Measurements from ENCODE around the gene FOXO1. TPM values are rescaled to one million over a fixed set of nuclear protein-coding genes. Genes with fewer than 3 reads are reported as not detected.

The FOXO1 gene
- total RNA-seq, 3 donors from 2014 or later: 28.7 to 34.1 (median 30.5) TPM

- ATAC-seq: peak; percentile 15
- peaks cover 10% of the 10 kb centered on the region for H3K4me1 ChIP-seq (ENCODE audit: low read depth)
- TF ChIP-seq CTCF (IDR thresholded peaks at IDR 0.05): no peak
Observed at GRCh38 chr13:40562975-40563349, 103.5 kb downstream of the FOXO1 start.

GRCh38 chr13:40559915-40560314 is 106.5 kb downstream of the FOXO1 start:
- TF ChIP-seq CTCF (IDR thresholded peaks at IDR 0.05): no peak
- Histone ChIP-seq H3K4me3 (no peak overlapping the region), H3K36me3 (ENCODE audit: low read depth) (no peaks in the 10 kb centered on the region), H3K4me1 (ENCODE audit: low read depth) (no peaks in the 10 kb centered on the region), H3K9me3 (no peaks in the 10 kb centered on the region)
- intact Hi-C loops (cut with DNase I, micrococcal nuclease): no loop called here
- ATAC-seq (peak; percentile 61), DNase-seq (no peak)

More at GRCh38 chr13:40562975-40563349, 103.5 kb downstream of the FOXO1 start:
- DNase-seq: no peak
- H3K4me3 ChIP-seq: no peak overlapping the region
- H3K9me3 ChIP-seq: no peaks in the 10 kb centered on the region
- no peaks in the 10 kb centered on the region for H3K36me3 ChIP-seq (ENCODE audit: low read depth)
- intact Hi-C loops (cut with DNase I, micrococcal nuclease): no loop called here

- Histone ChIP-seq H3K4me3 (no peak overlapping the region), H3K36me3 (ENCODE audit: low read depth) (no peaks in the 10 kb centered on the region), H3K4me1 (ENCODE audit: low read depth) (no peaks in the 10 kb centered on the region), H3K9me3 (no peaks in the 10 kb centered on the region)
- ATAC-seq (peak; percentile 49), DNase-seq (no peak)
- TF ChIP-seq CTCF (IDR thresholded peaks at IDR 0.05): no peak
- intact Hi-C loops (cut with DNase I, micrococcal nuclease): no loop called here
Observed at GRCh38 chr13:40558656-40559055, 107.8 kb downstream of the FOXO1 start.

GRCh38 chr13:40556453-40556852 is 110.0 kb downstream of the FOXO1 start:
- H3K36me3 ChIP-seq (ENCODE audit: low read depth): no peaks in the 10 kb centered on the region
- TF ChIP-seq CTCF (IDR thresholded peaks at IDR 0.05): no peak
- ATAC-seq (no peak), DNase-seq (no peak)
- no peaks in the 10 kb centered on the region for H3K4me1 ChIP-seq (ENCODE audit: low read depth)
- intact Hi-C loops (cut with DNase I, micrococcal nuclease): no loop called here
- H3K4me3 ChIP-seq: no peak overlapping the region
- no peaks in the 10 kb centered on the region for H3K9me3 ChIP-seq

- no peak for TF ChIP-seq CTCF (IDR thresholded peaks at IDR 0.05)
- Histone ChIP-seq H3K36me3 (ENCODE audit: low read depth) (no peaks in the 10 kb centered on the region), H3K4me1 (ENCODE audit: low read depth) (no peaks in the 10 kb centered on the region), H3K4me3 (no peak overlapping the region), H3K9me3 (no peaks in the 10 kb centered on the region)
- intact Hi-C loops (cut with DNase I, micrococcal nuclease): no loop called here
- no peak for DNase-seq
- ATAC-seq: no peak
Observed at GRCh38 chr13:40553356-40553755, 113.1 kb downstream of the FOXO1 start.

- intact Hi-C loops (cut with DNase I, micrococcal nuclease): no loop called here
- TF ChIP-seq CTCF (IDR thresholded peaks at IDR 0.05): no peak
- no peak for ATAC-seq
- Histone ChIP-seq H3K4me3 (no peak overlapping the region), H3K9me3 (no peaks in the 10 kb centered on the region), H3K4me1 (ENCODE audit: low read depth) (no peaks in the 10 kb centered on the region), H3K36me3 (ENCODE audit: low read depth) (no peaks in the 10 kb centered on the region)
- DNase-seq: no peak
Observed at GRCh38 chr13:40552895-40553294, 113.5 kb downstream of the FOXO1 start.
